Hematopoietic multipotent progenitor cell treated with erythropoietin and hydrocortisone succinate and interleukin-3 and kit ligand, for 6 days (in vitro differentiated cells): ENCODE results near the gene GBP7.

ENCODE experiments used
- DNase-seq: peaks from one replicate; pipeline ENCODE4 v3.0.0-alpha.2; 2015

Gene GBP7

DNA sequence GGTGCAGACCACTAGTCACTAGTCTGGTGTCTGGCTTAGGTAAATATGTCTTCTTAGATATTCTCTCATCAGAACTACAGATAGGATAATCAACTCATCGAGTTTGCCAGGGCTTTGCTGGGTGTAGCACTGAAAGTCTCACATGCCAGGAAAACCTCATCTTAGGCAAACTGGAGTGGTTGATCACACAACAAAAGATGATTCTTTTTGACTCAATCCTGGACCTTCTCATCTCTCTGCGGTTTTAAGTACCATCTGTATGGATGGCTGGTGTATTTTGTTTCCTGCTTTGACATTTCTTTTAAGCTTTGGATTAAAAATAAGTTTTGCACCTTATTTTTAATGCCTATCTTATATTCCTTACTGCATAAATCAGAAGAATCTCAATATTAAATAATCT is 61.1 kb downstream of the GBP7 start:
- DNase-seq = no peak

DNA sequence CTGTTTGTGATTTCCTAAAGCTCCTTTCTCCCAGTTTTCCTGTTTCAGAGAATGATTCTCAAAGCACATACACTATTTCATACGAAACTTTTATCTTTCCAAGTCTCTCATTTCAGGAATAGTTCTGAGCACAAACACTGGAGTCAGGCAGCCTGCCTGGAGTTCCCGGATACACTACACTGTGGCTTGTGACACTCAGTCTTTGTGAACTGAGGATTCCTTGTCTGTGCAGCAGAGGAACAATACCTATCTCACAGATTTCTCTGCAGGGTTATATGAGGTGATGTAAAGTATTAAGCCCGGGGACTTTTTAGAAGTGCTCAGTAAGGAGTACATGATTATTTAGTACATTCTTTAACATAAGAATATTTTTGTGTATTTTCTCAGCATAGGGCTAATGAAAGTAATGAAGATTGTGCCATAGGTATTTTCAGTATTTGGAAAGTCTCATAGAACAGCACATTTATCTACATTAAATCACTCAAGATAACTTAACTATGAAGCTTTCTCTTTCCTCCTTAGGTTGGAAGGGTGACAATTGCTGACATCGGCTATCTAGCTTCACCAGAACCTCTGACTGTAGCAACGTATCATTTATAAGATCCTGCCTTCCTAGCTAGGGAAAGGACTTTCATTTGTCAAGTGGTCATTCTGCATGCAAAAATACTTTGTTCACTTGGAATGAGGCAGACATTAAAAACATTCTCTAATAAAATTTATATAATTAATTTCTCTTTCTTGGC is 62.8 kb downstream of the GBP7 start:
- DNase-seq = no peak

DNA sequence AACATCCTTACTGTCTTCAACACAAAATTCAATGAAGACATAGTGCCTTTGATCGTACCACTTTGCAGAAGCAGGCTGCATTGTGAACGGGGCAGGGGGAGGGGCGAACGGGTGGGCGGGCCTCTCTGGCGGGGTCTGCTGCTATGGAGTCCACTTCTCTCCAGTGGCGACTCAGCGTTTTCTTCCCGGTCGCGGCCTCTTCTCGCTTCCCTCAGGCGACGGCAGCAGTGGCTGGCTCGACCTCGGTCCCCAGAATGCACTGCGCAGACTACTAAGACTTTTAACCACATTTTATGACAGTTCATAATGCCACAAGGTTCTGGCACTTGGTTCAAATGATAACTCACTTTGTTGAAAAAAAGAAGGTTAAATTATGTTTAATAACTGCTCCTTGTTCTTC is 71.1 kb downstream of the GBP7 start:
- DNase-seq = no peak

DNA sequence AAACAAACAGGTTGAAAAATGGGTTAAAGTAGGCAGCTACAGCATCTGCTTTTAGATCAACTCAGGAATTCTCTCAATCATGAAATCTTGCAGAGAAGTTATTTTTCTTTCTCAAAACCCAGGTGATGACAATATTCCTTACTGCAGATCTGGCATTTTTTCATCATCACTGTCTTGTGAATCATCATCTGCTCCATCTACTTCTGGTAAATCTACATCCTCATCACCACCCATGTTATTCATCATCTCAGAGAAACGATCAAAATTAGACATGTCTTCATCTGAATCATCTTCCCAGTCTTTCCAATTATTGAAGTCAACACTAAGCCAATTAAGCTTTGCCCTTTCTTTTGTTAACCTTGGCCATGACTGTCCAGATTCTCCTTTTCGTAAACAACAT is 71.7 kb downstream of the GBP7 start:
- no peak for DNase-seq

GRCh38 chr1:89102021-89102420 is 73.8 kb downstream of the GBP7 start:
- DNase-seq = no peak

GRCh38 chr1:89100412-89100811 is 75.4 kb downstream of the GBP7 start:
- DNase-seq = no peak

- DNase-seq = no peak
These were observed 76.9 kb downstream of the GBP7 start for GRCh38 chr1:89098857-89099256.

DNA sequence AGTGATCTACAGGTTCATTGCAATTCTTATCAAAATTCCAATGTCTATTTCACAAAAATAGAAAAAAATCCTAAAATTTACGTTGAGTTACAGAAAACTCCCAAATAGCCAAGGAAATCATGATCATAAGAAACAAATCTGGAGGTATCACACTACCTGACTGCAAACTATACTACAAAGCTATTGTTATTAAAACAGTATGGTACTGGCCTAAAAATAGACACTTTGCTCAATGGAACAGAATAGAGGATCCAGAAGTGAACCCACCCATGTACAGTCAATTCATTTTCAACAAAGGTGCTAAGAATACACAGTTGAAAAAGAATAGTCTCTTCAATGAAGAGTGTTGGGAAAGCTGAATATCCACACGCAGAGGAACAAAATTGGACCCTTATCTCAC is 80.1 kb downstream of the GBP7 start:
- DNase-seq = no peak

- no peak for DNase-seq
These were observed 85.8 kb downstream of the GBP7 start for GRCh38 chr1:89089962-89090361.

GRCh38 chr1:89088572-89088971 is 87.2 kb downstream of the GBP7 start:
- no peak for DNase-seq

DNA sequence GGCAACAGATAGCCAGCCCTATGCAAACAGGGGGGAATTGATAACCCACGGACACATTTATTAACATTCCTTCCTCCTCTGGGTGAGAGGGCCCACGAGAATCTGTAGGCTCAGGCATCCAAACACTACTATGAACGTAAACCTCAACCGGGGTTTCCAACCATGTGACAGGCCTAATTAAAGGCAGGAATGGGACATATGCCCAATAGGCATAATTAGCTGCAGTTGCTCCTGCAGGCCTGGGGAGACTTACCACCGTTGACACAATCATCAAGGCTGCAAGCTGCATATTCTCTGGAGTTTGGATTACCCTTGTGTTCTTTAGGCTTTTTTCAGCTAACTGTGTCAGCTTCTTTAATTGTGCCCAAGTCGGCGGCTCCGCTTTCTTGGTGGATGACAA is 88.6 kb downstream of the GBP7 start:
- no peak for DNase-seq

DNA sequence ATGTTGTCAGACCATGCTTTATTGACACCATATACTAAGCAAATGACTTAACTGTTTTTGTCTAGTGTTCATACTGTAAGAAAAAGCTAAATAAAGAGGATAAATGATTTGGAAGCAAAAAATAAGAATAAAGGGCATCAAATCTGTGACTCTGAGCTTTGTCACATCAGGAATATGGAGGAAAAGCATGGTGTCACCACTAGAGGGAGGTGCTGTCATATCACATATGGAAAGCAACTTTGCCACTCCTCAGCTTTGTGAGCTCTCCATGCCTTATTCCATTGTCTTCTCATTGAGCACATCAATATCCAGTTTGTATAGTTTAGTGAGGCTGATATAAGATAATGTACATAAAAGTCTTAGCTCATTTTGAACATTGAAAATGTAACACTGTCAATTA is 90.0 kb downstream of the GBP7 start:
- DNase-seq = peak; percentile 75
